Measurements from ENCODE around the gene DCST2.
A peak's percentile ranks its signal among the peaks of the same experiment; 100 is the strongest.

Gene DCST2

DNA sequence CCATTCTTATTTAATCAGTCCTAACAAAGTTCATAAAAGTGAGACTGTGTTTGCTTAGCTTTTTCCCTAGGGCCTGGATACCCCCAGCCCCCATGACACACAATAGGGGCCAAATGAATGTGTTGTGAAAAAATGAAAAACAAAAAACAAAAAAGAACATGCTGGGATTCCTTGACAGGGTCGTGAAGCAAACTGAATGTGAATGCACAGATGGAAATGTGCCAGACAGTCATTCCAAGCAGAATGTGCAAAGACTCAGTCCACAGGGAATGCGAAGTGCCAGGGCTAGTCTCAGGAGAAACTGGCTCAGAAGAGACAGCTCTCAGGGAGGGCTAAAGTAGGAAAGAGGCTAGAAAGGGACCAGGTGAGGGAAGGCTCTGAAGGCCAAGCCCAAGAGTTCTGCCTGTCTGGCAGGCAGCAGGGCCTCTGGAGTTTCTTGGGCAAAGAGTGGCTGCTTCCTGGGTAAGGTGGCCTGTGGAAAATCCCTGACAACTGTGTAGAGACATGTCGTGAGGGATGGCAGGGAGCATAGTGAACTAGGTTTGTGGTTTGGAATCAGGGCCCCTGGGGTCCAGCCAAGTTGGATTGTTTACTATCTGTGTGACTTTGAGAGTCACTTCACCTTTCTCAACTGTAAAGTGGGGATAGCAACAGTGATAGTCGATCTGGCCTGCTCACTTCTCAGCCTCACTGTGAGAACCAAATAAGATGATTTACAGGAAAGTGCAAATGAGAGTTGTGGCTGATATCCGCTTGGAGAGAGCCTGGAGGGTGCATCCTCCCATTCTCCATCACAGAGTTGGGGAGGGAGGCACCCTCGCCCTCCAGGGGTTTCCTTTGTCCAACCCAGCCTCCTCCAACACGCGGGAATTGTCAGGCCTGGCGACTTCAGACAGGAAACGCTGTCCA lies 16.3 kb upstream of the DCST2 start:
- Histone ChIP-seq H3K4me3 (peak overlapping the region; percentile 81), H3K27me3 (ENCODE audit: low read depth) (no peaks in the 10 kb centered on the region), H3K4me1 (peaks cover 25% of the 10 kb centered on the region), H3K36me3 (replicated peaks) (peaks cover 13% of the 10 kb centered on the region), H3K9me3 (no peaks in the 10 kb centered on the region)
- peak; percentile 83 to 85 for DNase-seq (ENCODE audit: low spot score in 2 of 2)
- in situ Hi-C loops (cut with MboI; ENCODE audit: low sequenced_read_pairs): loop anchor here (5.0 kb wide), 2 partner anchors 32 to 88 kb away; partner anchors contain the start of gene PYGO2

DNA sequence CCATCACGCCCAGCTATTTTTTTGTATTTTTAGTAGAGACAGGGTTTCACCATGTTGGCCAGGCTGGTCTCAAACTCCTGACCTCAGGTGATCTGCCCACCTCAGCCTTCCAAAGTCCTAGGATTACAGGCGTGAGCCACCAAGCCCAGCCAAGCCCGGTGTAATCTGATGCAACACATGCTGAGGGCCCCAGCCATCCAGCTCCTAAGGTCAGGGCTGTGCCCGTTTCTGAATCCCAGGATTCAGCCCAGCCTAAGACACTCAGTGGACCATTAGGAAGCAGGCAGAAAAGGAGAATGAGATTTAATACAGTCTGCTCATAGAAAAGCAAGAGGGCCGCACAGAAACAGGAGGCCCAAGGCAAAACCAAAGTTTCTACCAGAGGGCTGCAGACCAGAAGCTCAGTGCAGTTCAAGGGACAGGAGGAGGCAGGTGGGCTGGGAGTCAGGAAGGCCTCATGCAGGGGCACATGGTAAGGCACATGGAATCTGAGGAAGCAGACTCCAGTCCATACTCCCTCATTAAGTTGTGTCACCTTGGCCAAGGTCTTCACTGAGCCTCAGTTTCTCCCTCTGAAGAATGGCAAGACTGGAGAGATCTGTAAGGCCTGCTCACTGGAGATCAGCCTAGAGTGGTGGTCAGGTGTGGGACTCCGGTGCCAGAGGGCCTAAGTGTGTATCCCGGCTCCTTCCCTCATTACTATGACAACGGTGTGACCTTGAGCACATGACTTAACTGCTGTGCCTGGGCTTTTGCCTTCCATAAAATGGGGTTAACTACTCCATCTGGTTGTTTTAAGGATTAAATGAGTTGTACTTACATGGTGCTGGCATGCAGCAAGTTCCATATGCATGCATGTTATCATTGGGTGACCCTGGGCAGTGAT lies 15.1 kb upstream of the DCST2 start:
- no peaks in the 10 kb centered on the region for H3K9me3 ChIP-seq
- in situ Hi-C loops (cut with MboI; ENCODE audit: low sequenced_read_pairs): loop anchor here (5.0 kb wide), 1 partner anchor 34 kb away; no protein-coding TSS in a partner anchor
- DNase-seq (ENCODE audit: low spot score in 2 of 2): peak in 1 of 2 experiments; percentile 62
- H3K4me3 ChIP-seq: no peak overlapping the region
- H3K4me1 ChIP-seq: peaks cover 25% of the 10 kb centered on the region
- peaks cover 2% of the 10 kb centered on the region for H3K36me3 ChIP-seq (replicated peaks)
- H3K27me3 ChIP-seq (ENCODE audit: low read depth): no peaks in the 10 kb centered on the region

DNA sequence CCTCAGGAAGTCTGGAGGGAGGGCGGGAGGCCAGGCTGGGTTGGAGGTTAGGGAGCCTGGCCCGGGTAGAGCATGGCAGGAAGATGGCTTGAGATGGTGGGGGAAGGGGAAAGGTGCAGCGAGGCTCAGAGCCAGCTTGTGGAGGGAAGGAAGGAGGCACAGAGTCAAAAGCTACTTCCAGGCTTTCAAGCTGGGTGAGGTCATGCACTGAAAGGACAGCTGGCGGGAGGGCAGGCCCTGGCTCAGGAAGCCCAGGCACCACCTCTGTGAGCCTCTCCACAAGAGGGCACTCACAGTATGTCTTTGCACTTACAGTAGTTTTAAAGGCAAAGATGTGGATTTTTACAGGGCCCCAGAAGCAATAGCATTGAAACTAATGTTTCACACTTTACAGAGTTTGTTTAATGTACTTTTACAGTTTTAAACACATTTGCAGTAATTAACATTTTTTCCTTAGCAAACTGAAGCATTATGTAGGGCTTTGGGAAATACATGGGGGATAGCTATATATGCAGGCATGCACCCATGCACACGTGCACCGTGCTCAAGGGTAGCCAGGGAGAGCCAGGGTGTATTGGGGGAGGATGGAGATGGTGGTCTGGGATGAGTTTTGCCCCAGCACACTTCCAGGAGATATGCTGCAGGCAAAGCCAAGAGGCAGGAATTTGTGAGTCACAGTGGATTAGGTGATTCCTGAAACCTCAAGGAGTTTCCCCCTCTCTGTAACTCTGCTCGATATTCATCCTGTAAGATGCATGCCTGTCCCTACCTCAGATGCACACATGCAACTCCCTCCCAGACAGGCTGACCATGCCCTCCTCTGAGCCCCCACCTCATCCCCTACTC lies 11.5 kb upstream of the DCST2 start:
- DNase-seq (ENCODE audit: low spot score in 2 of 2): peak; percentile 61 to 79
- no peaks in the 10 kb centered on the region for H3K9me3 ChIP-seq
- in situ Hi-C loops (cut with MboI; ENCODE audit: low sequenced_read_pairs): loop anchor here (5.0 kb wide), 1 partner anchor 37 kb away; no protein-coding TSS in a partner anchor
- H3K4me1 ChIP-seq: peaks cover 18% of the 10 kb centered on the region
- no peaks in the 10 kb centered on the region for H3K36me3 ChIP-seq (replicated peaks)
- H3K4me3 ChIP-seq: no peak overlapping the region
- H3K27me3 ChIP-seq (ENCODE audit: low read depth): no peaks in the 10 kb centered on the region

DNA sequence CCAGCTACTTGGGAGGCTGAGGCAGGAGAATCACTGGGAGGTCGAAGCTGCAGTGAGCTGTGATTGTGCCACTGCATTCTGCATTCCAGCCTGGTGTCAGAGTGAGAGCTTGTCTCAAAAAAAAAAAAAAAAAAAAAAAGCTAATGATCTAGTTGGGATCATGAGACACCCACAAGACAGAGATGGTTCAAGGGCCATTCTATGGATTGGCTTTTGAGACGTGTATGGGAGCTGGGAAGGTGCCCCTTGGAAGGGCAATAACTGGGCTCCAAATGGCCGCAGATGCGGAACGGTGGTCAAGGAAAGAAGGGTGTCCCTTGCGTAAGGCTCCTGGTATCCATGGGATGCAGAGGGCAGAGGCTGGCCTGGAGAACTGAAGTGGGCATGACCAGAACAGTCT lies 10.8 kb upstream of the DCST2 start:
- in situ Hi-C loops (cut with MboI; ENCODE audit: low sequenced_read_pairs): no loop called here
- Histone ChIP-seq H3K9me3 (no peaks in the 10 kb centered on the region), H3K36me3 (replicated peaks) (no peaks in the 10 kb centered on the region), H3K4me1 (peaks cover 12% of the 10 kb centered on the region), H3K4me3 (no peak overlapping the region), H3K27me3 (ENCODE audit: low read depth) (no peaks in the 10 kb centered on the region)
- DNase-seq (ENCODE audit: low spot score in 2 of 2): no peak

DNA sequence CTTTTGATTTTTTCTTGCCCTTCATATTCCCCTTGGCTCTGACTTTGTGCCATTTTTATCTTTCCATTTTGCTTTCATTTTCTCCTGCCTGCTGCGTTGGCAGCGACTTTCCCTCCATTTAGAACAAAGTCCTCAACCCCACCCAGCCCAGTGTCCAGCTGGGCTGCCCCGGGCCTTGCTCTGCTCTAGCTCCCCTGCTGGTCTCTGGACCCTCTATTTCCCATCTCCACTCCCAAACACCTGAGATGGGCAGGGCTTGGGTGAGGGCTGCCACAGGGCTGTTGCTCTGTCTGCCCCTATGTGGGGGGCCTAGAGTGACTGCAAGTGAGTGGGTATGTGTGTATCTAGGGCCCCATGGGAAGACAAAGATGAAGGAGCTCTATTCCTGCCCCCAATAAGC lies 10.2 kb upstream of the DCST2 start:
- H3K36me3 ChIP-seq (replicated peaks): no peaks in the 10 kb centered on the region
- H3K4me1 ChIP-seq: peaks cover 6% of the 10 kb centered on the region
- no peak overlapping the region for H3K4me3 ChIP-seq
- no peaks in the 10 kb centered on the region for H3K9me3 ChIP-seq
- in situ Hi-C loops (cut with MboI; ENCODE audit: low sequenced_read_pairs): no loop called here
- H3K27me3 ChIP-seq (ENCODE audit: low read depth): no peaks in the 10 kb centered on the region
- DNase-seq (ENCODE audit: low spot score in 2 of 2): no peak

DNA sequence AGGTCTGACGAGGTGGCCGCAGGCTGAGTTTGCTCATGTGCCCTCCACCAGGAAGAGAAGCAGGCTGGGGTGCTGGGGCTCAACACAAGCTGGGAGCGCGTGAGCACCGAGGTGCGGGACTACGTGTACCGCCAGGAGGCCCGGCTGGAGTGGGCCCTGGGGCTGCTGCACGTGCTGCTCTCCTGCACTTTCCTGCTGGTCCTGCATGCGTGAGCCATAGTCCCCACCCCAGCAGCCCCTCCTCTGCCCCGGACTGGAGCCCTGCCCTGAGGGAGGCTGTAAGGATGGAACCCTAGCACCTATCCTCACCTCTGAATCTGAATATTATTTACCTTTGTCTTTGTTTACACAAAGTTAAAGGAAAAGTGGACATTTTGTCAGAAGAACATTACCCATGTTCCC lies 9.7 kb upstream of the DCST2 start:
- DNase-seq (ENCODE audit: low spot score in 2 of 2): no peak
- Histone ChIP-seq H3K27me3 (ENCODE audit: low read depth) (no peaks in the 10 kb centered on the region), H3K36me3 (replicated peaks) (no peaks in the 10 kb centered on the region), H3K4me1 (peaks cover 1% of the 10 kb centered on the region), H3K9me3 (no peaks in the 10 kb centered on the region), H3K4me3 (no peak overlapping the region)
- in situ Hi-C loops (cut with MboI; ENCODE audit: low sequenced_read_pairs): no loop called here

DNA sequence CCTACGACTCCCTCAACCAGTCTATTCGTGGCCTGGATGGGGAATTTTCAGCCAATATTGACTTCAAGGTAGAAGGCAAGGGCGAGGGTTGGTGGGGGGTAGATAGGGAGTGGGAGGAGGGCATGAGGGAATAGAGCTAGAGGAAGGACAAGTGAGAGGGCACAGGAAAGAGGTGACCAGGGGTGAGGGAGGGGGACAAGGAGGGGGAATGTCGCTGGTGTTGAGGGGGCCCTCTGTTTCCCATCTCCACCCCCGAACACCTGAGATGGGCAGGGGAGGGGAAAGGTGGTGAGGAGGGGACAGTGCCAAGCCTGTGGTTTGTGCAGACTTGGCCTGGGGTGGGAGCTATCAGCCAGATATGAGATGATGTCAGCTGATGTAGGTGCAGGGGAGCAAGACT lies 9.2 kb upstream of the DCST2 start:
- Histone ChIP-seq H3K36me3 (replicated peaks) (no peaks in the 10 kb centered on the region), H3K27me3 (ENCODE audit: low read depth) (no peaks in the 10 kb centered on the region), H3K4me1 (no peaks in the 10 kb centered on the region), H3K4me3 (no peak overlapping the region), H3K9me3 (no peaks in the 10 kb centered on the region)
- in situ Hi-C loops (cut with MboI; ENCODE audit: low sequenced_read_pairs): no loop called here
- DNase-seq (ENCODE audit: low spot score in 2 of 2): no peak

DNA sequence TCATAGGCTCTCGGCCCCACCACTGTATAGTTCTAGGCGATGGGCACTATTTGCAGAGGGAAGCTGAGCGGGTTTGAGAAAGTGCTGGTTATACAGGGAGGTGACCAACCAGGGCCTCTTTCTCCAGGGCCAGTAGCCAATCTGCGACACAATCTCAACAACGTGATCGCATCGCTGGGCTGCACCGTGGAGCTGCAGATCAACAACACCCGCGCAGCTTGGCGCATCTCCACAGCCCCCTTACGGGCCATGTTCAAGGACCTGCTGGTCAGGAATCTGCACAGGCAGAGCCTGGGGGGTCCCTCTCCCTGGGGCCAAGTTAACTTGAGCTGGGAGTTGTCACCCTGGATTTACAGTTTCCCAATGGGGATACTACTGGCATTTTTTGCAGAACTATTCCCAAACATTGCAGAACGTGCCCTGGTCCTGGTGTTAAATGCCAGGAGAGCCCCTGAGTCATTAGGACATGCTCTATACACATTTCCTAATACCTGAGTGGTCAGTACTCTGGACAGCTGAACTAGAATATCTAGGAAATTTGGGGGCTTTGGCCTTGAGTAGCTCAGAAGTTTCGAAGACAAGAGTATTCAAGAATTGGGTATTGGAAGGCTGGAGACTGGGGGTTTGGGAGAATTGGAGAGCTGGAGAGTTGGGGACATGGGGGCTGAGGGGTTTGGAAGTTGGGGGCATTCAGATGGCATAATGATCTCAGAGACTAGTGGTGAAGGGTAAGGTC lies 6.9 kb upstream of the DCST2 start:
- Histone ChIP-seq H3K4me3 (no peak overlapping the region), H3K9me3 (no peaks in the 10 kb centered on the region), H3K36me3 (replicated peaks) (no peaks in the 10 kb centered on the region), H3K4me1 (no peaks in the 10 kb centered on the region), H3K27me3 (ENCODE audit: low read depth) (no peaks in the 10 kb centered on the region)
- in situ Hi-C loops (cut with MboI; ENCODE audit: low sequenced_read_pairs): no loop called here
- no peak for DNase-seq (ENCODE audit: low spot score in 2 of 2)

DNA sequence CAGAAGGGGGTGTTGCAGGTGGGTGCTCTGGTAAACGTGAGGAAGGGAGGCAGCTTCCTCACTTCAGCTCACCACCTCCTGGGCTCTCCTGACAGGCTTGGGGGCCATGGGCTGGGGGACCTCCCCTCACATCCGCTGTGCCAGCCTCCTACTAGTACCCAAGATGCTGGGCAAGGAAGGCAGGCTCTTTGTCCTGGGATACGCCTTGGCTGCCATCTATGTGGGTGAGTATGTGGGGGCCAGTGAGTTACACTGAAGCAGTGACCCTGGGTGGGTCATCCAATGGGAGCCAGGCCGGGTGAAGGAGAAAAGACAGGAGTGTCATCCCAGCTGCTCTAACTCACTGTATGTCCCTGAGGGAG lies 5.7 kb upstream of the DCST2 start:
- Histone ChIP-seq H3K27me3 (ENCODE audit: low read depth) (no peaks in the 10 kb centered on the region), H3K4me1 (no peaks in the 10 kb centered on the region), H3K36me3 (replicated peaks) (no peaks in the 10 kb centered on the region), H3K4me3 (no peak overlapping the region), H3K9me3 (no peaks in the 10 kb centered on the region)
- in situ Hi-C loops (cut with MboI; ENCODE audit: low sequenced_read_pairs): no loop called here
- DNase-seq (ENCODE audit: low spot score in 2 of 2): no peak

DNA sequence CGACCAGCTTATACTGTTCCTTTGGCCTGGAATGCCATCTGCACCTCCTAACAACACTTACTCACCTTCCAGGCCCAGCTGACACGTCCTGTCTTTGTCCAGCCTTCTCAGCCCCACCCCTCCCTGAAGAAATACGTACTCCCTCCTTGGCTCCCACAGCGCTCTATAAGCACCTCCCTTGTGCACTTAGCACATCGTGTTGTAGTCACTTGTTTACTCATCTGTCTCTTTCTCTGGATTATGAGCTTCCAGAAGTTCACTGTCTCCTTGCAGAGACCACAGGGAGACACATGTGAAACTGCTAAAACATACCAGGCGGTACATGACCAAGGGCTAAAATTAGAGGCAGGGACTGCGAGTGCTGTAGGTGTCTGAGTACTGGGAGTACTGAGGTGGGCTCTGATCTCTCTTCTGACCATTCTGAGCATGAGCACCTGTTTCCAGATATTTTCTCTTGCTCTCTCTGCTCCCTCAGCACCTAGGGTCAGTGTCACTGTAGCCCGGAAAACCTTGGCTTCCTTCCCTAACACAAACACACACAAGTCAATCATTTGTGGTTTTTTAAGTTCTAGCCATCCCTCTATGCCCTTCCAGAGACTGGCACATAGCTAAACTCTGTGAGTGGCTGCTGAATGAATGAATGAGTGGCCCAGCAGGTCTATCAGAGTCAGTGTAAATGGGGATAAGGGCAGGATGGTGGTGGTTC lies 5.2 kb upstream of the DCST2 start:
- Histone ChIP-seq H3K4me1 (no peaks in the 10 kb centered on the region), H3K27me3 (ENCODE audit: low read depth) (no peaks in the 10 kb centered on the region), H3K9me3 (no peaks in the 10 kb centered on the region), H3K4me3 (no peak overlapping the region), H3K36me3 (replicated peaks) (no peaks in the 10 kb centered on the region)
- no peak for DNase-seq (ENCODE audit: low spot score in 2 of 2)
- in situ Hi-C loops (cut with MboI; ENCODE audit: low sequenced_read_pairs): no loop called here

DNA sequence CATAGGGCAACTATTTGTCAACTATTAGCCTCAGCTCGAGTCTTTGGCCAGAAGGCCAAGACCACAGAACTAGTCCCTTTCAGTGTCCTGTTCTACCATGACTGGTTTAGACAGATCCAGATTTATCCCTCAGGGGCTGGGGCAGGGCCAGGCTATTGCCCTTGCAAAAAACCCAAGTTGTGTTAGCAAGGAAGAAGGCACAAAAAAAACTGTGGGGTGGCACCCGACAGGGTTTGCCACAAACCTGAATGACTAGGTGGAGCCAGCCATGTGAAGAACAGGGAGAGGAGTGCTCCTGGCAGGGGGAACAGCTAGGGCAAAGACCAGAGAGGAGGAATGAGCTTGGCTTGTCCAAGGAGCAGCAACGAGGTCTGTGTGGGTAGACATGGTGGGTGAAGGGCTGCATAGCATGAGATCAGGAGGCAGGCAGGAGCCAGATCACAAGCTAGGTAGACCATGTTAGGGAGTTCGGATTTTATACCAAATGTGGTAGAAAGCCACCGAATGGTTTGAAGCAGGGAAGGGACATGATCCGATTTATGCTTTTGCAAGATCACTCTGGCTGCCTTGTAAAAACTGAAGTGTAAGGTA lies 4.4 kb upstream of the DCST2 start:
- H3K27me3 ChIP-seq (ENCODE audit: low read depth): no peaks in the 10 kb centered on the region
- H3K9me3 ChIP-seq: no peaks in the 10 kb centered on the region
- no peaks in the 10 kb centered on the region for H3K36me3 ChIP-seq (replicated peaks)
- H3K4me1 ChIP-seq: no peaks in the 10 kb centered on the region
- H3K4me3 ChIP-seq: no peak overlapping the region
- in situ Hi-C loops (cut with MboI; ENCODE audit: low sequenced_read_pairs): no loop called here
- DNase-seq (ENCODE audit: low spot score in 2 of 2): no peak

DNA sequence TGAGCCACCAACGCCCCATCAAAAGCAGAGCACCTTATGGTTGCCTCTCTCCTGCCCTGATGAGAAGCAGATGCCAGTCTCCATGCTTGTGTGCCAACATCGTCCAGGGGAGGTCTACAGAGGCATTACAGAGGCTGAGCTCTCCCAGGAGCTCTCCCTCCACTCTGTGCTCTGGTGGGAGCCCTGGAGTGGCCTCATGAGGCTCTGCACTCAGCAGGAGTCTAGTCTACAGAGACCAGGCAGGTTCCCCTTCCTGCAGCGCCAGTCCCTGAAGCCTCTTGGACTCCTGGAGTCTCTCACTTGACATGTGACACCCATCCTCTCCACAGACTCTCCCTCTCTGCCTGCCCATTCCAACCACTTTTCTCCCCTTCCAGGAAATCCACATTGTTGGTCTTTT lies 3.5 kb upstream of the DCST2 start:
- no peak for DNase-seq (ENCODE audit: low spot score in 2 of 2)
- no peaks in the 10 kb centered on the region for H3K9me3 ChIP-seq
- in situ Hi-C loops (cut with MboI; ENCODE audit: low sequenced_read_pairs): no loop called here
- H3K27me3 ChIP-seq (ENCODE audit: low read depth): no peaks in the 10 kb centered on the region
- H3K36me3 ChIP-seq (replicated peaks): no peaks in the 10 kb centered on the region
- no peak overlapping the region for H3K4me3 ChIP-seq
- H3K4me1 ChIP-seq: no peaks in the 10 kb centered on the region

Measured in HAP-1 (cell line).